HG03280 (cell line): Measurements from ENCODE around the gene FOXF1.

Experiments used
- ATAC-seq: cut with Tn5 transposase; IDR thresholded peaks from one replicate; pipeline ENCODE4 v1.9.1; 2021; ENCODE audit warnings: mild to moderate bottlenecking, moderate library complexity; ENCODE audit not compliant: unreplicated experiment

The FOXF1 gene

DNA sequence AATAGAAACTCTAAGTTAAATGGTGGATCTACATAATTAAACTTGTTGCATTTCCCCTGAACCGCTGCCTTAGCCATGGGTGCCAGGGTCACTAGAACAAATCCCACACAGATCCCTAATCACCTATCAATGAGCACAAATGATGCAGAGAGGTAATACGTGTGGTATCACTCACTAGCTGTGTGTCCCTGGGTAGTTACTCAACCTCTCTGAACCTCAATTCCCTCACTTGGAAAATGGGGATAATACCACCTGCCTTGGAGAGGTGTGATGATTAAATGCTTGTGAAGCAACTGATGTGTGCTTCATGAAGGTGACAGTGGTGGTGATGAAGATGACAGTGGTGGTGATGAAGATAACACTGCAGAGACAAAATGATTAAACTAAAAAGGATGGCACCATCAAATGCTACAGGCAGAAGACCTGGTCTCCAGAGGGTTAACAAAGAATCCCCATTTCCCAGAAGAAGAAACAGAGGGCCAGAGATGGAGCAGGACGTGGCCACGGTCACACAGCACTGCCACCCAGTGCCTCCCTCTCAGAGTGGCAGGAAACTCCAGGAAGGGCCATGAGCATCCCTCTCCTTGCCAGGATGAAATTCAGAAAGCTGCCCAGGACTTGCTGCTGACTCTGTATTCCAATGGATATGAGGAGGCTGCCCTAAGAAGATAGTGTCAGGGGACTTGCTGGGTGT, 17.9 kb upstream of the FOXF1 start:
- no peak for ATAC-seq

- no peak for ATAC-seq
Observed at GRCh38 chr16:86492961-86493629, 17.2 kb upstream of the FOXF1 start.

DNA sequence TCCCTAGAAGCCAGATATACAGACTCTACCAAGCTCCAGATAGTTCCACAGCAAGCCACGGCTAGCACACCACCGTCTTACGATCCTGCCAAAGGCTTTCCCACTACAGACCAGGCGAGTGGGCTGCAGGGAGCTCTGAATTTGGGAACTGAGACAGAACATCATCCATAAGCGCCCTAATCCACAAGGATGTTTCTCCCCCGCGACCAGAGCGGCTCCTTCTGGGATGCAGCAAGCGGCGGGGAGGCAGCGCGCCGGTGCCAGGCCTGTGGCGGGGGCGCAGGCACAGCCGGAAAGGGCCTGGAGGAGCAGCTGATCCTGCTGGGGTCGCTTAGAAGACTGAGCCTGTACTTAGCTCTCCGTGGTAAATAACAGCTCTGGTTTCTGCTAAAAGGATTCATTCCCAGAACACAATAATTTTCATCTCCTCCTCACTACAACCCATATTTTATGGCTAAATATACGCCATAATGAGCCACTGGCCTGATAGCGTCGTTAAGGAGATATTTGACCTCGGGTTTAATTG, 16.2 kb upstream of the FOXF1 start:
- ATAC-seq = no peak

DNA sequence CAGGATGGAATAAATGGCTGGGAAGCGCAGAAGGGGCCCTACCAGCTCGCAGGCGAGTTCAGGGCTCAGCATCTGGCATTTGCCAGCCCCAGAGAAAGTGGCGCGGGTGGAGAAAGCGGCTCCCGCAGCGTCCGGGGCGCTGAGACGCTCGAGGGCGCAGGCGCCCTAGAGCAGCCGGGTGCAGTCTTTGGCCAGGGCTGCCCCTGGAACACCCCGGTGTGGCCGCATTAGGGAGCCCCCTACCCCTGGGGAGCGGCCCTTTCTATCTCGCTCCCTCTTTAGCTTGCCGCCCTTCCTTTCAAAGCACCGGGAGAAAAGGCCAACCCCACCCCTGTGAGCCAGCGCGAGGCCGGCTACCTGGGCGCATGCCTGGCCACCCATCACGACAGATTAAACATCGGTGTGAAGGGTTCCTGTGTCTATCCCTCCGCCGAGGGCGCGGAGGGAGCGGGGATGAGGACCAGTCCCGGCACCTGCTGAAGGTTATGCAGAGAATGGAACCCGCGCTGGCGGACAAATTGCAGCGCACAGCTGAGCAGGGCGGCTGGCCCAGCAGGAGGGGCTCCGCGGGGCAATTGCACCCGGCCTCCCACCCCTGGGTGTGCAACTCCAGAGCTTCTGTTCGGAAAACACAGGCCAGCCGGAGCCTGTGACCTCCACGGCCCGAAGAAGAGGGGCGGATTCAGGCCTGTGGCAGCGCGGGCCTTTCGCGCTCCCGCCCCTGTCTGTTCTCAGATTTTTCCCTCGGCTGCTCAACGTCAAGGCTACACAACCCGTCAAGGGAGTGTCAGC, 15.6 kb upstream of the FOXF1 start:
- ATAC-seq = no peak

GRCh38 chr16:86495357-86495701, 15.0 kb upstream of the FOXF1 start:
- no peak for ATAC-seq

GRCh38 chr16:86495756-86496261, 14.5 kb upstream of the FOXF1 start:
- no peak for ATAC-seq

DNA sequence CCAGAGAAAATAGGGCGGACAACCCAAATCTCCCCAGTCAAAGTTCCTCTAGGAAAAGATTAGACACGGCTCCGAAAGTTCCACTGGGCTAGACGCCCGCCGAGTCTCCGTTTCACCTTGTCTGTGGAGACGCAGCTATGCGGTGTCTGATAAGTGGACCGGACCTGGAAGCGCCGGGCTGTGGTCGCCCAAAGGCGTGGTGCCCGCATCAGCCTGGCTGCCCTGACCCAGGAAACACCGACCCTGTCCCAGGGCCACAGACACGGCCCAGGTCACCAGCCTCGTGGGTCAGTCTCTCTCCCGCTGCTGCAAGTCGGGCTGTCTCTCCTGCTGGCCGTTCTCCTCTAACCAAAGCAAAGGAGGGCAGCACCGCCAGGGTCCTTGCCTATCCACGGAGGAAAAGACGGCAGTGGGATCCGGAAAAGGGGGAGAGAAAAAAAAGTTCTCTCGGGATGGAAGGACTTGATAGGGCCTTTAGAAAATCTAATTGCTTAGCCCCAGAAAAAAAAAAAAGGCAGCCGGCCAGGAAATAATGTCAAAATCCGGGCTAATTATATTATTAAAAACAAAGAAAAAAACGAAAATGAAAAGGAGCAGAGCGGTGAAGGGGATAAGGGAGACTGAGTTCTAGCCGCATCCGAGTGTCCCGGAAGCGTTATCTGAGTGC, 13.9 kb upstream of the FOXF1 start:
- ATAC-seq = no peak

DNA sequence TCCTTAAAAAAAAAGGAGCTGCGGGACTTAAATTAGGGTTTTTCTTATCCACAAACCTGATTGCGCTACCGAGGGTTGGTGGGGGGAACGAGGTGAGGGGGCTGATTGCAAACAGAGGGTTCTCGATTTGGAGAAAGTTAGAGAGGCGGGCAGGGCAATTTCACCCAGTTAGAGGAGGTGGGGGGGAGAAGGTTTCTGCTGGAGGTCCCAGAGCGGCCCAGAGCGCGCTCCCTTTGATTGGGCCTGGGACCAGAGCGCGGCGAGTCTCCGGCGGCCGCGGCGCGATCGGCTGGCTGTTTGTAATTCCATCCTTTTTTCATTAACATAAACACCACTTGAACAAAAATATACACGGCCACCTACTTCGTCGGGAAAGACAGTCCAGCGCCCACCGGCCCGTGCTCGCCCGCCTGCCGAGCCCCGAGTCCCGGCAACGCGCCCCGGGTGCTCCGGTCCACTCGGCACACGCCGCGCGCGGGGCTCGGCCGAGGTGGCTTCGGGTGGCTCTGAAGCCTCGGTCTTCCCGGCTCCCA, 13.3 kb upstream of the FOXF1 start:
- ATAC-seq = no peak

- ATAC-seq = no peak
Observed at GRCh38 chr16:86497551-86498021, 12.7 kb upstream of the FOXF1 start.

DNA sequence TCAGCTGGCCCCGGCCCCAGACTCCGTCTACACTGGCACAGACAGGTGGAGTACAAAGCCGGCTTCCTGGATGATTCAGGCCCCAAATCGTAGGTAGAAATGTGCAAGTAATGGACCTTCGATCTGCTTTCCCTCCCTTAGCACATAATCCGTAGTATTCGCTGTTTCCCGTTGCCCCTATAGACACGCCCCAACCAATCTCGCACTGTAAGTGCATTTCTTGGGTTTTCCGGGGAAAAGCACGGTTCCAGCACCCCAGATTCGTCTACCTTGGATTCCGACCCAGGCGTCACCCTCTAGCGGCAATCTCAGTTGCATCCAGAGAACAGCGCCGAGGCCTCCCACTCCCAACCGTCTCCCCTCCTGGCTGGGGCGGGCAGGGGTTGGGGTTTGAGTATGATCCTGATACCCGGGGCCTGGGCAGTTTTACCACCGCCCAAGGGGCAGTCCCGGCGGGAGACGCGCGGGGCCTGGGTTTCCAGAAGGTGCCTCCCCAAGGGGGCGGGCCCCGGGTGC, 12.1 kb upstream of the FOXF1 start:
- no peak for ATAC-seq

GRCh38 chr16:86498671-86499439, 11.5 kb upstream of the FOXF1 start:
- ATAC-seq = no peak

DNA sequence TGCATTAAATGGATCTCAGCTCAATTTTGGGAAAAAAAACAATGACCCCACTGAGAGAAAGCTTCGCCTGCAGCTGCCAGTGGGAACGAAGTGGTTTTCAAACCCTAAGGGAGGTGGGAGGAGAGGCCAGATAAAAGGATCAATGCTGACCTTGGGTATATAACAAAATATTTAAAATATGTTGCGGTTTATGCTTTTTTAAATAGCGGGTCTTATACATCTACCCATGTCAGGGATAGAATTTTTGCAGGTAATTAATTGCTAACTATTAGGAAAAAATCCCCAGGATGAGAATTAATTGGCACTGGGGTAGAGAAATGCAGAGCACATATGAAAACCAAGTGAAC, 10.9 kb upstream of the FOXF1 start:
- ATAC-seq = no peak

DNA sequence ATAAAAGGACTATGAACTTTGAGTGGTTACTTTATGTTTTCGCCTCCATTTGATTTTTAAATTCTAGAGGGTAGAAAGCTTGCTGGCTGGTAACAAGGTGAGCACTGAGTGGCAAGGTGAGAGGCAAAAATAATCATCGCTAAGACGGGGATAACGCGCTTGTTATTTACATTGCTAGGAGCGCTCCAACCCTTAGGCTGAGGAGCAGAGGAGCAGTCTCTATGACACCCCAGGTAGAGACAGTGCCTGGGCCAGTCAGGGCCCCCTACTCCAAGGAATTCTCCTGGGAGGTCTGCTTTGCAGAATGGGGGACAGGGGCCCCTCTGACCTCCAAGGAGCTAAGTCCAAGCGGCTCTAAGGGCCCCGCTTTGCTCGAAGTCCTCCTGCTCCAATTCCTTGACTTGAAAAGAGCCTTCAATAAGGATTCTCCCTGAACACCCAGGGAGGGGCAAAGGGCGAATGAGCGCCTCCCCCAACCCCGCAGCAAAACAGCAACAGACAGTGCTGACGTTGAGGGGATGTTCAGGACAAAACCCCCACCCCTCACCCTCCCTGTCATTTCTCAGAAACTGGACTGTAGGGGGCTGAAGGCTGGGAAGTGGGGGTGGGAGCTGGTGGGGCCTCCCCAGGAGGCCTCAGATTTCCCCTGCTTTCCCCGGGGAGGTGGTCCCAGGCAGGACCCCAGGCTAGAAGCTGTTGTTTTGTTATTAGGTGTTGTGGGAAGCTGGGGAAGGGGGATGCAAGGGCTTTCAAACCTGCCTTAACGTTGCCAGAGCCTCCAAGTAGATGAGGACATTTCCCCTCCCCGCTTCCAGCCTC, 10.2 kb upstream of the FOXF1 start:
- ATAC-seq = no peak

- ATAC-seq = no peak
Observed at GRCh38 chr16:86500708-86501510, 9.4 kb upstream of the FOXF1 start.

DNA sequence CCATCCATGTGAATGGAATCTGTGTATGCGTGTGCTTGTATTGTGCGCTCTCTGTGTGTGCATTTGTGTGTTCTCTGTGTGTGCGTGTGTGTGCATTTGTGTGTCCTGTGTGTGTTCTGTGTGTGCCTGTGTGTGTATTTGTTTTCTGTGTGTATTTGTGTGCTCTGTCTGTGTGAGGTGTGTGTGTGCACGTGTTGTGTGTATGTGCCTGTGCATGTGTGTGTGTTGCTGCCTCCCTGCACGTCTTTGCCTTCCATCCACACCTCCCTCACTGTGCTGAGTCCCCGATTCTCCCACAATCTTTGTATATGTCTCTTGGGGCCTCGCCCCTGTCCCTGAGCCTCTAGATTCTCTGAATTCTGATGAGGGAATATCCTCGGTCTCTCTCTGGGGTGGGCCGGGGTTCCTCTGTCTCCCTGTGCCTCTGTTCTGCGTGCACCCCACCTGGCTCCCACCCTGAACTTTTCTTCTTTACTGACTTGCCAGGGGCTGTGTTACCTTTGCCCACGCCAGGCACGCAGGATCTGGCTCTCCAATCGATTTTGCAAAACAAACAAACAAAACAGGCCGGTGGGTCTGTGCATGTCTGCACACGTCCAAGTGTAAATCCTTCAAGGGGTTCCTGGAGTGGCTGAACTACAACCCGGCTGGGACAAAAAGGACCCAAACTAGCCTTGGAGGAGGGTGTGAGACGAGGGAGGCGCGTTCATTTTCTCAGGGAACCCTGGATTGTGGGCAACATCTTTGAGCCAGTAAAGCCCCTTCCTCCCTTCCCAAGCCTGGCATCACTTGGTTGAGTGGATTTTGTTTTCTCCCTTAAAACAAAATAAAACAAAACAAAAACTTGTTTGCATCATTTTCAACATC, 8.1 kb upstream of the FOXF1 start:
- ATAC-seq = no peak

DNA sequence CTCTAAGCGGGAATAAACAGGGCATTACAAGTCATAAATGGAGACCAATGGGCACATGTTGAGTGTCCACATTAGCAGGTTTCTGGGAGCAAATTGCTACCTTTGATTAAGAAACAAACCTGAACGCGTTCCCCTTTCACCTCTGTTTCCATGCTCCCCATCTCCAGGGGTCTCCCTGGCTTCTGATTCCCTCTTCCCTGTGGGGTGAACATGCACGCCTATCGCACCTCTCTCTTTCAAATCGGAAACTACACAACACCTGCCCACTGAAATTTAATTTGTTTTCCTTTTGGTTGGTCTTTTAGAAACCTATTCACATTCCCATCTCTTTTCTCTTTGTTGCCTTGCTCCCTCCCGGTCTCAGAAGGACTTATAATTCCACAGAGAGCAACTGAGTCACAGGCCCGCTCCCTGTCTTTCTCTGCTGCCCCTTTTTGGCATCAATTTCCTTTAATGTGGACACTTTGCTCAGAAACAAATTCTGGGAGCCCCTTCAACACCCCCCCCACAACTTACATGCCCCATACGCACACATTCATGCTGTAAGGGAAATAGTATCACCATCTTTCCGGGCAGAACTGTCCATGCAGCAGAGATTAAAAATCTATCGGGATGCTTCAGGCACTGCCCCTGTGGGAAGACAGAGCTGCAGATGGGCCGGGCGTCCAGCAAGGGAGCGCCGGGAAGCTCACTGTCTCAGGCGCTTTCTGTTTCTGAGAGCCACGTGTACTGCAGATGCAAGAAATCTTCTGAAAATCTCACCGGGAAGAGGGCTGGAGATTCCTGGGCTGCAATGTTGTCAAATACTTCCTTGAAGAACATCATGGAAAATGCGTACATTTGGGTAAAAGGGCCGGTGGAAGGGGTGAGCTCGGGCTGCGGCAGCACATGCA, 7.2 kb upstream of the FOXF1 start:
- no peak for ATAC-seq
